ENCODE measurements around the gene EFNA3.
A peak's percentile ranks its signal among the peaks of the same experiment; 100 is the strongest.

Gene EFNA3

GRCh38 chr1:155078469-155079209, at the start of gene EFNA3:
TSS of gene EFNA3 (plus strand) at chr1:155078837. CDS start at chr1:155078942, 105 bp downstream.
- POLR2A ChIA-PET = interaction anchor here (0.6 to 2.6 kb wide), 6 partner anchors 14 to 1156 kb away, joined by 3 to 8 read pairs (median 4); partner anchors contain the start of genes ADAM15, EFNA4 and PMVK
- H3K27ac ChIP-seq (ENCODE audit: extremely low read depth, low read depth, low read length) = peak within 1 kb of the TSS; percentile 43; the same call in 1 of the 2 replicates
- H3K4me1 ChIP-seq (ENCODE audit: control insufficient read depth, insufficient read depth, low read length) = peaks cover 9% of the 10 kb centered on the region; the same call in 1 of the 2 replicates
- H3K4me3 ChIP-seq (ENCODE audit: low read depth, low read length) = peak within 1 kb of the TSS; percentile 44
- H3K9me3 ChIP-seq (ENCODE audit: control insufficient read depth, insufficient read depth, low read depth, low read length) = no peaks in the 10 kb centered on the region
- CTCF ChIA-PET = interaction anchor here (0.7 to 1.7 kb wide), 9 partner anchors 9 to 599 kb away, joined by 3 to 8 read pairs (median 4); partner anchors contain the start of gene EFNA4
- no peaks in the 10 kb centered on the region for H3K36me3 ChIP-seq (ENCODE audit: control insufficient read depth in 2 of 2, insufficient read depth in 1 of 2, low read length in 2 of 2)
- peak; percentile 38 for TF ChIP-seq ZNF398 (tag by site-specific recombination; IDR thresholded peaks at IDR 0.05)
- peak; percentile 89 for TF ChIP-seq ZNF561 (tag by site-specific recombination; IDR thresholded peaks at IDR 0.05; ENCODE audit: borderline replicate concordance)
- TF ChIP-seq ZNF37A (tag by site-specific recombination; IDR thresholded peaks at IDR 0.05) = no peak
- peak; percentile 99 for TF ChIP-seq KLF10 (tag by site-specific recombination; IDR thresholded peaks at IDR 0.05)
- TF ChIP-seq ZNF335 (tag by site-specific recombination; conservative IDR thresholded peaks at IDR 0.05) = peak; percentile 67
- TF ChIP-seq ZNF658 (tag by site-specific recombination; IDR thresholded peaks at IDR 0.05) = no peak
- TF ChIP-seq, protein P1, sequence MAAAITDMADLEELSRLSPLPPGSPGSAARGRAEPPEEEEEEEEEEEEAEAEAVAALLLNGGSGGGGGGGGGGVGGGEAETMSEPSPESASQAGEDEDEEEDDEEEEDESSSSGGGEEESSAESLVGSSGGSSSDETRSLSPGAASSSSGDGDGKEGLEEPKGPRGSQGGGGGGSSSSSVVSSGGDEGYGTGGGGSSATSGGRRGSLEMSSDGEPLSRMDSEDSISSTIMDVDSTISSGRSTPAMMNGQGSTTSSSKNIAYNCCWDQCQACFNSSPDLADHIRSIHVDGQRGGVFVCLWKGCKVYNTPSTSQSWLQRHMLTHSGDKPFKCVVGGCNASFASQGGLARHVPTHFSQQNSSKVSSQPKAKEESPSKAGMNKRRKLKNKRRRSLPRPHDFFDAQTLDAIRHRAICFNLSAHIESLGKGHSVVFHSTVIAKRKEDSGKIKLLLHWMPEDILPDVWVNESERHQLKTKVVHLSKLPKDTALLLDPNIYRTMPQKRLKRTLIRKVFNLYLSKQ (tag by site-specific recombination; IDR thresholded peaks at IDR 0.05; ENCODE audit: borderline replicate concordance) = no peak
- TF ChIP-seq, protein P2, sequence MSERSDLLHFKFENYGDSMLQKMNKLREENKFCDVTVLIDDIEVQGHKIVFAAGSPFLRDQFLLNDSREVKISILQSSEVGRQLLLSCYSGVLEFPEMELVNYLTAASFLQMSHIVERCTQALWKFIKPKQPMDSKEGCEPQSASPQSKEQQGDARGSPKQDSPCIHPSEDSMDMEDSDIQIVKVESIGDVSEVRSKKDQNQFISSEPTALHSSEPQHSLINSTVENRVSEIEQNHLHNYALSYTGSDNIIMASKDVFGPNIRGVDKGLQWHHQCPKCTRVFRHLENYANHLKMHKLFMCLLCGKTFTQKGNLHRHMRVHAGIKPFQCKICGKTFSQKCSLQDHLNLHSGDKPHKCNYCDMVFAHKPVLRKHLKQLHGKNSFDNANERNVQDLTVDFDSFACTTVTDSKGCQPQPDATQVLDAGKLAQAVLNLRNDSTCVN (tag by site-specific recombination; optimal IDR thresholded peaks at IDR 0.05) = peak; percentile 86
- TF ChIP-seq ZNF768 (tag by site-specific recombination; IDR thresholded peaks at IDR 0.05) = no peak
- TF ChIP-seq, protein P3, sequence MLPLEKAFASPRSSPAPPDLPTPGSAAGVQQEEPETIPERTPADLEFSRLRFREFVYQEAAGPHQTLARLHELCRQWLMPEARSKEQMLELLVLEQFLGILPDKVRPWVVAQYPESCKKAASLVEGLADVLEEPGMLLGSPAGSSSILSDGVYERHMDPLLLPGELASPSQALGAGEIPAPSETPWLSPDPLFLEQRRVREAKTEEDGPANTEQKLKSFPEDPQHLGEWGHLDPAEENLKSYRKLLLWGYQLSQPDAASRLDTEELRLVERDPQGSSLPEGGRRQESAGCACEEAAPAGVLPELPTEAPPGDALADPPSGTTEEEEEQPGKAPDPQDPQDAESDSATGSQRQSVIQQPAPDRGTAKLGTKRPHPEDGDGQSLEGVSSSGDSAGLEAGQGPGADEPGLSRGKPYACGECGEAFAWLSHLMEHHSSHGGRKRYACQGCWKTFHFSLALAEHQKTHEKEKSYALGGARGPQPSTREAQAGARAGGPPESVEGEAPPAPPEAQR (tag by site-specific recombination; IDR thresholded peaks at IDR 0.05) = no peak
- no peak for TF ChIP-seq ZBTB10 (tag by site-specific recombination; IDR thresholded peaks at IDR 0.05)
- TF ChIP-seq ZNF521 (tag by site-specific recombination; IDR thresholded peaks at IDR 0.05) = no peak
- no peak for TF ChIP-seq ZNF843 (tag by site-specific recombination; IDR thresholded peaks at IDR 0.05)
- TF ChIP-seq ZBTB17 (tag by site-specific recombination; IDR thresholded peaks at IDR 0.05) = no peak
- peak; percentile 64 for TF ChIP-seq ZNF692 (tag by site-specific recombination; IDR thresholded peaks at IDR 0.05)
- TF ChIP-seq PRDM4 (tag by site-specific recombination; IDR thresholded peaks at IDR 0.05) = peak; percentile 43; the same call in 1 of the 2 replicates
- 0 out of 2 replicates have a peak, but pooled peaks have one; percentile 20 for TF ChIP-seq ZBTB8A (tag by site-specific recombination; IDR thresholded peaks at IDR 0.05)
- 0 out of 2 replicates have a peak, but pooled peaks have one; percentile 38 for TF ChIP-seq ZNF660 (tag by site-specific recombination; IDR thresholded peaks at IDR 0.05)
- TF ChIP-seq ZNF610 (tag by site-specific recombination; IDR thresholded peaks at IDR 0.05; ENCODE audit: borderline replicate concordance) = no peak
- TF ChIP-seq ZNF155 (tag by site-specific recombination; IDR thresholded peaks at IDR 0.05) = no peak
- TF ChIP-seq ZBTB21 (tag by site-specific recombination; IDR thresholded peaks at IDR 0.05) = no peak
- peak; percentile 54 for TF ChIP-seq SP3 (tag by site-specific recombination; IDR thresholded peaks at IDR 0.05)
- TF ChIP-seq ZNF10 (tag by site-specific recombination; IDR thresholded peaks at IDR 0.05) = no peak
- no peak; the same call in 1 of the 2 replicates for TF ChIP-seq ZNF366 (tag by site-specific recombination; conservative IDR thresholded peaks at IDR 0.05)

All from HEK293 (cell line).